Fibroblast of the aortic adventitia (primary cell): Measurements from ENCODE around the gene EVC2. TPM values are rescaled to one million over a fixed set of nuclear protein-coding genes. Genes with fewer than 3 reads are reported as not detected.
A peak's percentile ranks its signal among the peaks of the same experiment; 100 is the strongest.

Experiments
- DNase-seq: peaks from one replicate; pipeline ENCODE4 v3.0.0-alpha.2; 2010; ENCODE audit warnings: low read depth
- H3K4me3 ChIP-seq: 2 replicates; pipeline ENCODE4 v1.5.1; 2011; ENCODE audit warnings: low read depth, mild to moderate bottlenecking, control low read depth, low read length, moderate library complexity
- total RNA-seq: library from RNA; depleted of rRNA; stranded (reverse); fragments of >200 nt; gene quantifications from 2 replicates; pipeline ENCODE4 v1.2.3, GENCODE V29; 2012; ENCODE audit warnings: low replicate concordance
- TF ChIP-seq, protein P1 (sequence below): IDR thresholded peaks from 2 replicates; pipeline ENCODE4 v1.5.1; 2011; ENCODE audit warnings: mild to moderate bottlenecking, low read length, control low read depth, inconsistent platforms; ENCODE audit not compliant: insufficient read depth

EVC2 gene
- total RNA-seq, 1 donor, result 15.5 TPM

DNA sequence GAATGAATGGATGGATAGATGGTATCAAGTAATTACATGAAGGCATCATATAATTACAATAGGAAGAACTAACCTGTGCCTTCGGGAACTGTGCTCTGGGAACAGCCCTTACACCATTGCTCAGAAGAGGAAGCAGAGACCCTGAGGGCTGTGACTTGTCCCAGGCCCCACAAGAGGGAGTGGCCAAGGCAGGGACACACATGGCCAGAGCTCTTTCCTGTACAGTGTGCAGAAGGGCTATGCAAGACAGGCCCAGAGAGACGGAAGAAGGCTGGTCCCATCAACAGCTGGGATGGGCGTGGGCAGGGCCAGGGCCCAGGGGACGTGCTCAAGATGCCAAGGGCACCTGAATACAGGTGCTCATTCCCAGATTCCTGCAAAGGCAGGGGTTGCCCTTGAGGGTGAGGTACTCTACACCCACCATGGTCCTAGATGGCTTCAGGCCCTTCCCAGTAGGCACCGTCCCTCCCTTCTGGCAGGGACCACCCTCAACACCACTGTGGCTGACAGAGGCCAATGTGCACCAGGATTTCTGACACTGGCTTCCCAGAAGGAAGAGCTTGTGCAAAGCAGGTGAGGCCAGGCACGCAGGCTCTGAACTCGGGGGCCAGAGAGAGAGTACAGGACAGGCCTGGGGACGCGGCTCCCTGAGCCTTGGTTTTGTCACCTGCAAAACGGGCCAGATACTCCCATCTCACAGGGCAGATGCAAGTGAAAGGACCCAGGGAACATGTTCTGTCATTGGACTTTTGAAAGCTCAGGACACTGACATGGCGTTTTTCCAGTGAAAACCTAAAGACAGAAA, 1.7 kb downstream of the EVC2 start:
- no peak for DNase-seq
- H3K4me3 ChIP-seq, result peak overlapping the region; percentile 80
- TF ChIP-seq, protein P1, sequence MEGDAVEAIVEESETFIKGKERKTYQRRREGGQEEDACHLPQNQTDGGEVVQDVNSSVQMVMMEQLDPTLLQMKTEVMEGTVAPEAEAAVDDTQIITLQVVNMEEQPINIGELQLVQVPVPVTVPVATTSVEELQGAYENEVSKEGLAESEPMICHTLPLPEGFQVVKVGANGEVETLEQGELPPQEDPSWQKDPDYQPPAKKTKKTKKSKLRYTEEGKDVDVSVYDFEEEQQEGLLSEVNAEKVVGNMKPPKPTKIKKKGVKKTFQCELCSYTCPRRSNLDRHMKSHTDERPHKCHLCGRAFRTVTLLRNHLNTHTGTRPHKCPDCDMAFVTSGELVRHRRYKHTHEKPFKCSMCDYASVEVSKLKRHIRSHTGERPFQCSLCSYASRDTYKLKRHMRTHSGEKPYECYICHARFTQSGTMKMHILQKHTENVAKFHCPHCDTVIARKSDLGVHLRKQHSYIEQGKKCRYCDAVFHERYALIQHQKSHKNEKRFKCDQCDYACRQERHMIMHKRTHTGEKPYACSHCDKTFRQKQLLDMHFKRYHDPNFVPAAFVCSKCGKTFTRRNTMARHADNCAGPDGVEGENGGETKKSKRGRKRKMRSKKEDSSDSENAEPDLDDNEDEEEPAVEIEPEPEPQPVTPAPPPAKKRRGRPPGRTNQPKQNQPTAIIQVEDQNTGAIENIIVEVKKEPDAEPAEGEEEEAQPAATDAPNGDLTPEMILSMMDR, result no peak

DNA sequence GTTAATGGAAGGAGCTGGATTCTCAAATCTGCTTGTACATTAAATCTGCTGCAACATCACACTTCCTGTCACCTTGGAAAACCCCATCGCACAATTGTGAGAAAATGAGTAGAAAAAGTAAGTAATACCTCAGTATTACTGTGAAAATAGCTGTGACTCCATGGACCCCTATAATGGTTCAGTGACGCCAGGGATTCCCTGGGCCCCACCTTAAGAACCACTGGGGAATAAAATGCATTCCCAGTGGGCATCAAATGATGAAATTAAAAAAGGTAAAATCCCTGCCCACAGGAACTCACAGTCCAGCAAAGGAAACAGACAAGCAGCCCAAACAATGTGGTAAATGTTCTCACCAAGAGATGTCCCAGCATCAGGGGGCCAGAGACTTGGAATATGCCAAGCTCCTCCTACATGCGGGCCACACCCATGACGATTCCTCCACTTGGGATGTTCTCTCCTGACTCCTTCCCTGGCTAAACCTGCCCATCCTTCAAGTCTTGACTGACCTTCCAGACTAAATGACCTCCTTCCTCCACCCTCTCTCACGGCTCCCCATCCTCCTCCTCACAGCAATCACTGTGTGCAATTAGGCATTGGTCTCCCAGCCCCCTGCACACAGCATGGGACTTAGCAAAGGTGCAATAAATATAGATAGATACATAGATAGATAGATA, 2.6 kb downstream of the EVC2 start:
- peak; percentile 32 for DNase-seq
- TF ChIP-seq, protein P1, result no peak
- no peak overlapping the region for H3K4me3 ChIP-seq

DNA sequence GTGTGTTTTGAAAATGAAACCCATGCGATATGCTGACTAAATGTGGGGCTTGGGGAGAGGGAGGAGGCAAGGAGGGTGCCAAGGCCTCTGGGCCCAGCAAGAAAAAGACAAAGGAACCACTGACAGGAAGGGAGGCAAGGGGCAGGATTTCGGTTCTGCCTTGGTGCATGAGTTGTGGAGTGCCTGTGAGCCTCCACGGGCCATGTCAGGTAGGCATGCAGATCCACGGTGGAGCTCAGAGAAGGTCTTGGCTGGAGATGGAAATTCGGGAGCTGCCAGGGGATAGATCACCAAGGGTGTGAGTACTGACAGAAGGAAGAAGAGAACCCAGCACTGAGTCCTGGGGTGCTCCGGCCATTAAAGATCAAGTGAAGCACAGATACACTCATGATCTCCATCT, 4.1 kb downstream of the EVC2 start:
- no peak overlapping the region for H3K4me3 ChIP-seq
- DNase-seq, result no peak
- TF ChIP-seq, protein P1, result no peak

DNA sequence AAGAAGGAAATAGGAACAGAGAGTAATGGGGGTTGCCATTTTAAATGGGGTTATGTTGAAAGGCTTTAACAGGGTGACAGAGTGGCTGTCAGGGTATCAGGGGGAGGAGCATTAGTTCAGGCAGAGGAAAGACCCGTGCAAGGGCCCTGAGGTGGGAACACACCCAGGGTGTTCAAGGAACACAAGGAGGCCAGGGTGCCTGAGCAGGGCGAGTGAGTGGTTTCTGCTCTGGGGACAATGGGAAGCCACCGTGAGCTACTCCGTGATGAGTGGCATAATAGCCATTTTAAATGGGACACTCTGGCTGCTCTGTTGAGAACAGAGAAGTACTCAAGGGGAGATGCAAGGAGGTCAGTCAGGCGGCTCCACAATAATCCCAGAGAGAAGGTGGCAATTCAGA, 4.5 kb downstream of the EVC2 start:
- no peak for DNase-seq
- no peak overlapping the region for H3K4me3 ChIP-seq
- TF ChIP-seq, protein P1, result no peak

DNA sequence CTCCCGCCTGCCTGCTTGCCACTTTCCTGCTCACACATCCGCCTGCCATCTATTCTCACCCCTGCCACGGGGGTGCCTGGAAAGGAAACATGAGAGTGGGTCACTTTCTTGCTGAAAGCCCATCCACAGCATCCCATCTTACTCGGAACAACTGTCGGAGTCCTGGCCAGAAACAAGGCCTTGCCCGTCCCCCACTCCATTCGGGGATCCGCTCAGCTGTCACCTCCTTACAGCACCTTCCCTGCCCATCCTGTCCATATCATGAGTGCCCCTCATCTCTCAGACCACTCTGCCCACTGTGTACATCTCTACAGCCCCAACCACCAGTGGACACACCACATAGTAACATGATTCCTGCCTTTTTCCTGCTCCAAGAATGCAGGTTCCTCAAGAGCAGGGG, 6.4 kb downstream of the EVC2 start:
- H3K4me3 ChIP-seq, result no peak overlapping the region
- TF ChIP-seq, protein P1, result no peak
- DNase-seq, result no peak

DNA sequence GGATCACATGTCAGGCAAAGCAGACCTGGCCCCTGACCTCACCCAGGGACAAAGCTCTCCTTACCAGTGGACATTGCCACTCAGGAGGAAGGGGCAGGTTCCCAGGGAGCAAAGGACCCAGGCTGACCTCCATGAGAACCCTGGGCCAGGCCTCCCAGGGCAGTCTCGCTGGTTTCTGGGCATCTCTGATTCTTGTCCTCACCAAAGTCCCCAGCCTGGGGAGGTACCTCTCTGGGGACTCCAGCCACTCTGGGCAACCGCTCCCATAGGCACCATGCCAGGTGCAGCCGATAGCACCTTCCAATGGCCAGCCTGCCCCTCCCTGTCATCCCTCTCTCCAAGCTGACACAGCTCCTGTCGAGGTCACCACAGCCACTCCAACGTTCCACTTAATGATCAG, 7.9 kb downstream of the EVC2 start:
- TF ChIP-seq, protein P1, result no peak
- H3K4me3 ChIP-seq, result no peak overlapping the region
- no peak for DNase-seq
